Measurements from ENCODE around the gene CLN6. TPM values are rescaled to one million over a fixed set of nuclear protein-coding genes. Genes with fewer than 3 reads are reported as not detected.

The CLN6 gene
- total RNA-seq, 2 donors from 2014 or later: 12.7 to 21.1 TPM

DNA sequence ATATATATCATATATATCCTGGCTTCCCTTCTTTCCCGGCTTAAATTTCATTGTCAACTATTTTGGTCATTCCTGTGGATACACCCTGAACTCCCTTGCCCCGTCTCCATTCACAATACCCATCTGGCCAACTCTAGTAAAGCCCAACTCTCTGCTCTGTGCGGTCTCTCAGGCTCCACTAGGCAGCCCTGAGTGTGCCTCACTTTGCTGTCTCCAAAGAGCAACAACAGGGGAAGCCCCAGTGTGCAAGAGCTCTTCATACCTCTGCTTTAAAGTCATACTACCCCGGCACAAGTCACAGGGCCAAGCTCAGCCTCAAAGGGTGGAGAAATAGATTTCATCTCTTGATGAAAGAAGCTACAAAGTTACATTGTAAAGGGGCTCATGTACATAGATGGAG is 29.2 kb upstream of the CLN6 start:
- no peak for TF ChIP-seq POLR2A (IDR thresholded peaks at IDR 0.05)
- TF ChIP-seq, protein P1, sequence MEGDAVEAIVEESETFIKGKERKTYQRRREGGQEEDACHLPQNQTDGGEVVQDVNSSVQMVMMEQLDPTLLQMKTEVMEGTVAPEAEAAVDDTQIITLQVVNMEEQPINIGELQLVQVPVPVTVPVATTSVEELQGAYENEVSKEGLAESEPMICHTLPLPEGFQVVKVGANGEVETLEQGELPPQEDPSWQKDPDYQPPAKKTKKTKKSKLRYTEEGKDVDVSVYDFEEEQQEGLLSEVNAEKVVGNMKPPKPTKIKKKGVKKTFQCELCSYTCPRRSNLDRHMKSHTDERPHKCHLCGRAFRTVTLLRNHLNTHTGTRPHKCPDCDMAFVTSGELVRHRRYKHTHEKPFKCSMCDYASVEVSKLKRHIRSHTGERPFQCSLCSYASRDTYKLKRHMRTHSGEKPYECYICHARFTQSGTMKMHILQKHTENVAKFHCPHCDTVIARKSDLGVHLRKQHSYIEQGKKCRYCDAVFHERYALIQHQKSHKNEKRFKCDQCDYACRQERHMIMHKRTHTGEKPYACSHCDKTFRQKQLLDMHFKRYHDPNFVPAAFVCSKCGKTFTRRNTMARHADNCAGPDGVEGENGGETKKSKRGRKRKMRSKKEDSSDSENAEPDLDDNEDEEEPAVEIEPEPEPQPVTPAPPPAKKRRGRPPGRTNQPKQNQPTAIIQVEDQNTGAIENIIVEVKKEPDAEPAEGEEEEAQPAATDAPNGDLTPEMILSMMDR (IDR thresholded peaks at IDR 0.05): no peak
- DNase-seq (no peak), ATAC-seq (no peak)
- intact Hi-C loops (cut with DNase I): no loop called here
- no peaks in the 10 kb centered on the region for H3K9me3 ChIP-seq
- H3K36me3 ChIP-seq (replicated peaks in 1 of 2; ENCODE audit: insufficient read depth in 1 of 2, low read depth in 2 of 2): no peaks in the 10 kb centered on the region
- H3K27ac ChIP-seq: no peak overlapping the region
- H3K27me3 ChIP-seq: peaks cover 0 to 3% of the 10 kb centered on the region in 2 donors
- WGBS, 2 donors: 64 to 65% methylated on average over 4 of the region's 4 CpGs
- H3K4me3 ChIP-seq: no peak overlapping the region
- no peaks in the 10 kb centered on the region for H3K4me1 ChIP-seq

- 13 to 20% methylated on average over 7 to 55 of the region's 57 CpGs for WGBS, 2 donors
- Histone ChIP-seq H3K4me1 (peaks cover 4% of the 10 kb centered on the region), H3K9me3 (no peaks in the 10 kb centered on the region), H3K4me3 (no peak overlapping the region), H3K27ac (peak overlapping the region; percentile 11 to 79 (median 68)), H3K27me3 (peaks cover 0 to under 1% of the 10 kb centered on the region in 2 donors), H3K36me3 (replicated peaks in 1 of 2; ENCODE audit: insufficient read depth in 1 of 2, low read depth in 2 of 2) (no peaks in the 10 kb centered on the region)
- DNase-seq (peak; percentile 82 to 90 (median 86)), ATAC-seq (peak; percentile 86)
- TF ChIP-seq POLR2A (IDR thresholded peaks at IDR 0.05): peak; percentile 33 to 76 (median 70)
- TF ChIP-seq, protein P1 (IDR thresholded peaks at IDR 0.05): no peak
- intact Hi-C loops (cut with DNase I): no loop called here
These were observed 27.3 kb upstream of the CLN6 start for GRCh38 chr15:68256675-68257450.

GRCh38 chr15:68252925-68253534 is 23.5 kb upstream of the CLN6 start:
- TF ChIP-seq, protein P1 (IDR thresholded peaks at IDR 0.05): peak; percentile 56 to 89 (median 86)
- TF ChIP-seq POLR2A (IDR thresholded peaks at IDR 0.05): no peak
- 12 to 18% methylated on average over 7 of the region's 7 CpGs for WGBS, 2 donors
- peak; percentile 71 for ATAC-seq
- Histone ChIP-seq H3K27ac (no peak overlapping the region), H3K27me3 (no peaks in the 10 kb centered on the region), H3K4me1 (peaks cover 4% of the 10 kb centered on the region), H3K4me3 (no peak overlapping the region), H3K9me3 (no peaks in the 10 kb centered on the region), H3K36me3 (replicated peaks in 1 of 2; ENCODE audit: insufficient read depth in 1 of 2, low read depth in 2 of 2) (no peaks in the 10 kb centered on the region)
- intact Hi-C loops (cut with DNase I): no loop called here
- DNase-seq: peak; percentile 36 to 69 (median 57)

- TF ChIP-seq, protein P1 (IDR thresholded peaks at IDR 0.05): no peak
- no peak for TF ChIP-seq POLR2A (IDR thresholded peaks at IDR 0.05)
- no peaks in the 10 kb centered on the region for H3K9me3 ChIP-seq
- no peak overlapping the region for H3K4me3 ChIP-seq
- 56 to 58% methylated on average over 3 of the region's 3 CpGs for WGBS, 2 donors
- intact Hi-C loops (cut with DNase I): no loop called here
- no peak for DNase-seq
- ATAC-seq: no peak
- H3K27me3 ChIP-seq: no peaks in the 10 kb centered on the region
- no peaks in the 10 kb centered on the region for H3K36me3 ChIP-seq (replicated peaks in 1 of 2; ENCODE audit: insufficient read depth in 1 of 2, low read depth in 2 of 2)
- no peak overlapping the region for H3K27ac ChIP-seq
- peaks cover 4% of the 10 kb centered on the region for H3K4me1 ChIP-seq
These were observed 19.7 kb upstream of the CLN6 start for GRCh38 chr15:68249058-68249713.
